ENCODE results near the gene TXNDC11. TPM values are rescaled to one million over a fixed set of nuclear protein-coding genes. Genes with fewer than 3 reads are reported as not detected.

TXNDC11 gene
- total RNA-seq, 1 experiment from 2014 or later: 24.3 TPM

GRCh38 chr16:11681976-11682654 lies 60.5 kb downstream of the TXNDC11 start:
- Mint-ChIP-seq H3K27me3 (ENCODE audit: insufficient read depth, unreplicated experiment) (no peaks in the 10 kb centered on the region), H3K36me3 (ENCODE audit: insufficient read depth, unreplicated experiment) (peaks cover 52% of the 10 kb centered on the region), H3K9me3 (ENCODE audit: unreplicated experiment) (no peaks in the 10 kb centered on the region), H3K4me1 (ENCODE audit: low read depth, unreplicated experiment) (no peaks in the 10 kb centered on the region), H3K4me3 (ENCODE audit: unreplicated experiment) (no peak overlapping the region), H3K27ac (ENCODE audit: unreplicated experiment) (no peak overlapping the region)
- CTCF ChIA-PET: interaction anchor here (0.7 kb wide), 1 partner anchor 20 kb away, joined by 3 read pairs; no protein-coding TSS in a partner anchor
- Histone ChIP-seq H3K4me3 (ENCODE audit: low read depth, low read length) (no peak overlapping the region), H3K27me3 (replicated peaks; ENCODE audit: control insufficient read depth, insufficient read depth, low read length) (no peaks in the 10 kb centered on the region), H3K36me3 (ENCODE audit: control insufficient read depth, insufficient read depth, low read length) (peaks cover 2% of the 10 kb centered on the region), H3K9me3 (no peaks in the 10 kb centered on the region), H3K4me1 (no peaks in the 10 kb centered on the region)
- intact Hi-C loops (cut with micrococcal nuclease; ENCODE audit: unreplicated experiment): no loop called here
- POLR2A ChIA-PET: no interaction called here
- no TSS peak for BruUV-seq (replicated peaks)
- DNase-seq: no peak
- TF ChIP-seq CTCF (IDR thresholded peaks at IDR 0.05; ENCODE audit: insufficient read depth in 1 of 2, low read depth in 1 of 2, low read length in 1 of 2, severe bottlenecking in 1 of 2, unreplicated experiment in 1 of 2): no peak

GRCh38 chr16:11681556-11681955 lies 61.1 kb downstream of the TXNDC11 start:
- DNase-seq: no peak
- peaks cover 52% of the 10 kb centered on the region for H3K36me3 Mint-ChIP-seq (ENCODE audit: insufficient read depth, unreplicated experiment)
- no peaks in the 10 kb centered on the region for H3K27me3 Mint-ChIP-seq (ENCODE audit: insufficient read depth, unreplicated experiment)
- no peaks in the 10 kb centered on the region for H3K27me3 ChIP-seq (replicated peaks; ENCODE audit: control insufficient read depth, insufficient read depth, low read length)
- TF ChIP-seq CTCF (IDR thresholded peaks at IDR 0.05; ENCODE audit: insufficient read depth in 1 of 2, low read depth in 1 of 2, low read length in 1 of 2, severe bottlenecking in 1 of 2, unreplicated experiment in 1 of 2): no peak
- CTCF ChIA-PET: interaction anchor here (0.7 kb wide), 1 partner anchor 21 kb away, joined by 3 read pairs; no protein-coding TSS in a partner anchor
- no peaks in the 10 kb centered on the region for H3K9me3 ChIP-seq
- peaks cover 2% of the 10 kb centered on the region for H3K36me3 ChIP-seq (ENCODE audit: control insufficient read depth, insufficient read depth, low read length)
- H3K4me1 ChIP-seq: no peaks in the 10 kb centered on the region
- POLR2A ChIA-PET: no interaction called here
- H3K4me3 Mint-ChIP-seq (ENCODE audit: unreplicated experiment): no peak overlapping the region
- H3K9me3 Mint-ChIP-seq (ENCODE audit: unreplicated experiment): no peaks in the 10 kb centered on the region
- BruUV-seq (replicated peaks): no TSS peak
- intact Hi-C loops (cut with micrococcal nuclease; ENCODE audit: unreplicated experiment): no loop called here
- no peaks in the 10 kb centered on the region for H3K4me1 Mint-ChIP-seq (ENCODE audit: low read depth, unreplicated experiment)
- H3K27ac Mint-ChIP-seq (ENCODE audit: unreplicated experiment): no peak overlapping the region
- H3K4me3 ChIP-seq (ENCODE audit: low read depth, low read length): no peak overlapping the region

GRCh38 chr16:11679941-11680911 lies 62.4 kb downstream of the TXNDC11 start:
- Histone ChIP-seq H3K9me3 (no peaks in the 10 kb centered on the region), H3K27me3 (replicated peaks; ENCODE audit: control insufficient read depth, insufficient read depth, low read length) (no peaks in the 10 kb centered on the region), H3K36me3 (ENCODE audit: control insufficient read depth, insufficient read depth, low read length) (peaks cover 5% of the 10 kb centered on the region), H3K4me1 (peaks cover 9% of the 10 kb centered on the region), H3K4me3 (ENCODE audit: low read depth, low read length) (no peak overlapping the region)
- no peak for TF ChIP-seq CTCF (IDR thresholded peaks at IDR 0.05; ENCODE audit: insufficient read depth in 1 of 2, low read depth in 1 of 2, low read length in 1 of 2, severe bottlenecking in 1 of 2, unreplicated experiment in 1 of 2)
- Mint-ChIP-seq H3K27ac (ENCODE audit: unreplicated experiment) (no peak overlapping the region), H3K36me3 (ENCODE audit: insufficient read depth, unreplicated experiment) (peaks cover 59% of the 10 kb centered on the region), H3K4me3 (ENCODE audit: unreplicated experiment) (no peak overlapping the region), H3K9me3 (ENCODE audit: unreplicated experiment) (no peaks in the 10 kb centered on the region), H3K4me1 (ENCODE audit: low read depth, unreplicated experiment) (peaks cover under 1% of the 10 kb centered on the region), H3K27me3 (ENCODE audit: insufficient read depth, unreplicated experiment) (no peaks in the 10 kb centered on the region)
- BruUV-seq (replicated peaks): no TSS peak
- ChIA-PET CTCF (no interaction called here), POLR2A (interaction anchor here (0.6 kb wide), 1 partner anchor 94 kb away, joined by 5 read pairs; the partner anchor contains the start of gene LITAF)
- intact Hi-C loops (cut with micrococcal nuclease; ENCODE audit: unreplicated experiment): no loop called here
- DNase-seq: no peak
